HG02588 (cell line): ENCODE results near the gene YEATS4.

ENCODE experiments used
- ATAC-seq: cut with Tn5 transposase; IDR thresholded peaks from one replicate; pipeline ENCODE4 v1.9.1; 2021; ENCODE audit warnings: mild to moderate bottlenecking, moderate library complexity; ENCODE audit not compliant: unreplicated experiment

Gene YEATS4

DNA sequence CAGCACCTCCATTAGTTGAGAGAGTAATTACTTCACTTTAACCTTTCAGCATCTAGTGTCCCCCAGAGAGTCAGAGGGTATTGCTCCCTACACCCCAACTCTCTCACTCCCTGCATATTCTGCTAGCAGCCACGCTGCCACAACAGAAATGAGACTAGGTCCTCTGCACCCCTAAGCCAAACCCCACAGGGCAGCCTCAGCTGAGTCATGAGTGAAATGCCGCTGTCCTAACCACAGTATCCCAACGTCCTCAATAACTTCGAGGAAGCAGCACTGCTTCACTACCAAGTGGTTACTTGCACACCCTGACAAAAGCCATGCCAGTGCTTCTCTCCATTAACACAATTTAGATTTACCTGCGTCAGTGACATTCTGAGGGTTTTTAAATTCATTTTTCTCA lies 18.2 kb upstream of the YEATS4 start:
- ATAC-seq = no peak

DNA sequence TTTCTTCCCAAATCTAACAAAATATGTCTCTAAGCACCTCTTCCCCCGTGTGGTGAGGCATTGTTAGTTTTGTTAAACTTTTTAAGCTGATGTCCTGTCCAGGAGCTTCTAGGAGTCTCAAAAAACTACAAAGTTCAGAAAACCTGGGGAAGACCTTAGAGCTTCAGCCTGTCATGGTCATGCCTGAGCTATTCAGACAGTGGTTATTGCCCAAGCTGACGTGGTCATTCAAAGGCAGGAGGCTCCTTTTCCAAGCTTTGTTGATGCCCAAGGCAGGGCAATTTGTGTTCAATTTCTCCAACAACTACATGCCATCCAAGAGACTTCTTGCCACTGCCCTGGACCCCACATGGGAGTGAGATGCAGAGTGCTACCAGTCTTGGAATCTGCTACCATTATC lies 17.1 kb upstream of the YEATS4 start:
- no peak for ATAC-seq

DNA sequence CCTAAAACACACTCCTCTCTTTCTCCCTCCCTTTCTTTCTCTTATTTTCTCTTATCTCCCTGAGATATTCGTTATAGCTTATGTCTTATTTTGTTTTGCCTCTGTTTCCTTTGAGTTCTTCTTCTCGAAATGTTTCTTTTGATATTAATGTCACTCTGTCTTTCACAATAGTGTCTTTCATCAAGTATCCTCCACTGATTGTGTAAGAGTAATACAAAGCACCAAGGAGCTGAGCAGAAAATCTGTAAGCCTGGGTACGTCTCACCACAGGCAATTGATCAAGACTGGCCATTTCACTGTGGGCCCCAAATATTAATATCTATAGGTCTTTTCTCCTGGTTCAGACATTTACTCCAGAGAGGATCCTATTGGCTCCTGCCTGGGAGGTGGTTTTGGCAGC lies 16.2 kb upstream of the YEATS4 start:
- ATAC-seq = no peak

DNA sequence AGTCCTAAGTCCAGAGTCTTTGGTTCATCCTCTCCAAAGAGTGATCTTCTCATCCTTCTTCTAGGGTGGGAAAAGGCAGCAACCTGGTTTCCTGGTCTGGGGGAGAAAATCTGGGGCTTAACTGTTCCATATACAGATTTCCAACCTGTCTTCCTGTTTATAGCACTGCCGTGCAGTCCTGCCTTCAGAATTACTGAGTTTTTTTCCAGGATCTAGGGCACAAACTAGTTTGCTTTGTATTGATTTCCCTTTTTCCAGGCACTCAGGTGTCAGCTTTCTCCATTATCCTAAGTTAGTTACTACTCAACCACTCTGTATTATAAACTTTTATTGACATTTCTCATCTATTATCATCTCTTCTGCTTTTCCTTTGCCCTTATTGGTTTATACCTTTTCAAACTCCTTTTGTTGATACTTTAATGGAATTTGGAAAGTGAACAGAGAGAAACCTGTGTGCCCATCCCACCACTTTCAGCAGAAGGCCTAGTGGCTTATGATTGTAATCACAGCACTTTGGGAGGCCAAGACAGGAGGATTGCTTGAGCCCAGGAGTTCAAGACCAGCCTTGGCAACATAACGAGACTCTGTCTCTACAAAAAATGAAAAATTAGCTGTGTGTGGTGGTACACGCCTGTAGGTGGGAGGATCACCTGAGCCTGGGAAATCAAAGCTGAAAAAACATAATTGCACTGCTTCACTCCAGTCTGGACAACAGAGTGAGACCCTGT lies 15.5 kb upstream of the YEATS4 start:
- no peak for ATAC-seq

DNA sequence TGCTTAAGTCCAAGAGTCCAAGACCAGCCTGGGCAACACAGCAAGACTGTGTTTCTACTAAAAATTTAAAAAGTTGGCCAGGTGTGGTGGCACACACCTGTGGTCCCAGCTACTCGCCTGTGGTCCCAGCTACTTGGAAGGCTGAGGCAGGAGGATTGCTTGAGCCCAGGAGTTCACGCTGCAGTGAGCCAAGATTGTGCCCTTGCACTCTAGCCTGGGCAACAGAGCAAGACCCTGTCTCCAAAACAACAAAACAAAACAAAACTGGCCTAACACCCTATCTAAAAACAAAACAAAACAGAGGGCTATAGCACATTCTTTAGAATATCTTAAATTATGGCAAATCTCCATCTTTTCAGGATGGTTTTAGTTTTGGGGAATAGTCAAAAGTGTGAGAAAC lies 14.5 kb upstream of the YEATS4 start:
- ATAC-seq = no peak

DNA sequence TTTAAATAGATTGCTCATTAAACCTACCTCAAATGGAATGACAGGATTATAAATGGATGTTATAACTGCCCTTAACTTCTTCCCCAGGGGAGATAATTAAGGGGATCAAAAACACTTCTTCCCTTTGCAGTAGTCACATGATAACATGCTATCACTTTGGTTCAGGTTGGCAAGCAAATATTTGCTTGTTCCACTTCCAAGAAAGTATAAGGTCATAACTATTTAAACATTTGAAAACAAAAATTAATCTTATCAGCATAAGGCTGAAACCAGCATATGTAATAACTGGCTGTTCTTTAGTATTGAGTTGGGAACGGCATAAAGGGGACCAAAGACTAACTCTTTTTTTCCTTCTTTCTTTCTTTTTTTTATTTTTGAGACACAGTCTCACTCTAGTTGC lies 13.8 kb upstream of the YEATS4 start:
- ATAC-seq = no peak

DNA sequence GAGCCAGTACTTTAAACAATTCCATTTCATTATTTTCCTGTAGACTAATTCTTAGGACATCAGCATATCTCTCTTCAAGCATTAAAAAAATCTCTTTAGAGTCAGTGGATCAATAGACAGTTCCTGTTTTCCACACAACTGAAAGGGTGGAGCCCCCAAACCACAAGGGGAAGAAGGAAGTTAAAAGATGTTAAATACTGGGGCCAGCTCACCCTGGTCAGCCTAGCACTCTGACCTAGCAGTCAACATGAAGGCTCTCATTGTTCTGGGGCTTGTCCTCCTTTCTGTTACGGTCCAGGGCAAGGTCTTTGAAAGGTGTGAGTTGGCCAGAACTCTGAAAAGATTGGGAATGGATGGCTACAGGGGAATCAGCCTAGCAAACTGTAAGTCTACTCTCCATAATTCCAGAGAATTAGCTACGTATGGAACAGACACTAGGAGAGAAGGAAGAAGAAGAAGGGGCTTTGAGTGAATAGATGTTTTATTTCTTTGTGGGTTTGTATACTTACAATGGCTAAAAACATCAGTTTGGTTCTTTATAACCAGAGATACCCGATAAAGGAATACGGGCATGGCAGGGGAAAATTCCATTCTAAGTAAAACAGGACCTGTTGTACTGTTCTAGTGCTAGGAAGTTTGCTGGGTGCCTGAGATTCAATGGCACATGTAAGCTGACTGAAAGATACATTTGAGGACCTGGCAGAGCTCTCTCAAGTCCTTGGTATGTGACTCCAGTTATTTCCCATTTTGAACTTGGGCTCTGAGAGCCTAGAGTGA lies 11.2 kb upstream of the YEATS4 start, which contains the start of gene LYZ:
Gene LYZ (plus strand): TSS at position 220 of the 777 bp plus-strand sequence. CDS start 28 bp downstream, at position 248.
- ATAC-seq = no peak

DNA sequence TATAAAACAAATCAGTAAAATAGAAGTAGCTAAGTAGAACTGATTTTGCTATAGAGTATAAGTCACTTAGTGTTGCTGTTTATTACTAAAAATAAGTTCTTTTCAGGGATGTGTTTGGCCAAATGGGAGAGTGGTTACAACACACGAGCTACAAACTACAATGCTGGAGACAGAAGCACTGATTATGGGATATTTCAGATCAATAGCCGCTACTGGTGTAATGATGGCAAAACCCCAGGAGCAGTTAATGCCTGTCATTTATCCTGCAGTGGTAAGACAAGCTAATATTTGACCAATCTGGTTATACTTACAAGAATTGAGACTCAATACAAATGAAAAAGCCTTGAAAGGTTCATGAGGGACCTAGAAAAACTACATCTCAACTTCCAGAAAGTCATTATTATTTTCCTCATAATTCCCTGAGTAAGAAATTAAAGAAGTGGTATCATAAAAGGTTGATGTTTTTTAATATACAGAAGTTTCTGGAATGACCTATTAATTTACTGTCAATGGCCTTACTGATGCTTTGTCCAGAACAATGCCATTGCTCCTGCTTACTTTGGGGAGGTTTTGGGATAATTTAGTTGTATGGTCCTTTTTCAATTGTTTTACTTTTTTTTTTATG lies 9.4 kb upstream of the YEATS4 start:
- ATAC-seq = no peak

DNA sequence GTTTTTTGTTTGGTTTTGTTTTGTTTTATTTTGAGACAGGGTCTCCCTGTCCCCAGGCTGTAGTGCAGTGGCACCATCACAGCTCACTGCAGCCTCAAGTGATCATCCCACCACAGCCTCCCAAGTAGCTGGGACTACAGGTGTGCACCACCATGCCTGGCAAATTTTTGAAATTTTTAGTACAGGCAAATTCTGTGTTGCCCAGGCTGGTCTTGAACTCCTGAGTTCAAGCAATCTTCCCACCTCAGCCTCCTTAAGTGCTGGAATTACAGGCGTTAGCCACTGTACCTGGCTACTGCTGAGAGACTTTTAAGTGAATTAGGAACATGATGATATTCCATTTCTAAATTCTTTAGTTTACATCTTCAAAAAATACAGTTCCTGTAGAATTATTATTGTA lies 8.8 kb upstream of the YEATS4 start:
- ATAC-seq = no peak

DNA sequence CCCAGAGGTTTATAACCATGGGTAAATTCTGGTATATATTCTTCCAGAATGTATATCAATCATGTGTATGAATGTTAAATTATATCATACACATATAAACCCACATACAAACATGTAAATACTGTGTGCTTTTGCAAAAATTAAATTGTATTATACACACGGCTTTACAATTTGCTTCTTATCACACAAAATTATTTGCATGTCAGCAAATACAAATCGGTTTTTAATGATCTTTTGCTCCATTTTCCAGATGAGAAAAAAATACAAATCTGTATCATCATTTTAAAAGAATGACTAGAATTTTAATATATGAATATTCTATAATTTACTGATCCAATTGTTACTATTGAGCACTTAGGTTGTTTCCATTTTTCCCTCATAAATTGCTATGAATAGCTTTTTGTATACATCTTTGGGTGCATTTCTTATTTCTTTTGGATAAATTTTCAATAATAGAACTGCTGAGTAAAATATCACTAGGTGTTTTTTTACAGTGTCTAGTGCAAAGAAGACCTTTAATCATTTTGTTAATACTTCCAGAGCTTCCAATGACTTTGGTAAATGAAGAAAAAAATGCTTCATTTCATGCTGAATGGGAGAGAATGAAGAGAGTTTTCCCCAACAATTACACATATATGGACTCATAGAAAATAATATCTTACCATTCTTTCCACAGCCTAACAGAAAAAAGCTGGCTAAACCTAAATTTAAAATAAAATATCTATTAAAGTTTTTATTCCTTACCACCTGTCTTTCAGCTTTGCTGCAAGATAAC lies 7.9 kb upstream of the YEATS4 start:
- no peak for ATAC-seq

DNA sequence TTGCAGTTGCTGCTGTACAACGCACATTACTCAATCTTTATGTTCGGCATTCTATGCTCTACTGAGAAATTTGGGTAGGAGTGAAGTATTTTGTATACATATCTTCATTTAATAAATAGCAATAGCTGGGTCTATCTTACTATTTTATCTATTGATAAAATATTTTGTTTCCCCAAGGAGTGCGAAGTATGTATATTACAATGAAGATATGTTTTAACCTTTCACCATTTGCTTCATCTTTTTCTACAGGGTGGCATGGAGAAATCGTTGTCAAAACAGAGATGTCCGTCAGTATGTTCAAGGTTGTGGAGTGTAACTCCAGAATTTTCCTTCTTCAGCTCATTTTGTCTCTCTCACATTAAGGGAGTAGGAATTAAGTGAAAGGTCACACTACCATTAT lies 6.6 kb upstream of the YEATS4 start:
- ATAC-seq = no peak

DNA sequence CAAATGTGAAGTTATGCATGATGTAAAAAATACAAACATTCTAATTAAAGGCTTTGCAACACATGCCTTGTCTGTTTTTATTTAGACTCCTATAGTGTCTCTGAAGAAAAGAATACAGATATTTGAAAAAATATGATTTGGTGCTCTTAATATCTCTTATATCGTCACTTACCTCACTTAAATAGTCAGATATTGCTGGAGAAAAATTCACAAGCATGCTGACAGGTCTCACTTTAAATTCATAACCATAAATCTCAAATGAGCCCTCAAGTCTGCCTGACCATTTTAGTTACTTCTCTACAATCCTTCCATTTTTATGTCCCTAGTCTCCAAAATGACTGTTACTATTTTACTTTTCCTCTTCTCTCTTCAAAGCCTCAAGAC lies 5.4 kb upstream of the YEATS4 start:
- ATAC-seq = no peak

DNA sequence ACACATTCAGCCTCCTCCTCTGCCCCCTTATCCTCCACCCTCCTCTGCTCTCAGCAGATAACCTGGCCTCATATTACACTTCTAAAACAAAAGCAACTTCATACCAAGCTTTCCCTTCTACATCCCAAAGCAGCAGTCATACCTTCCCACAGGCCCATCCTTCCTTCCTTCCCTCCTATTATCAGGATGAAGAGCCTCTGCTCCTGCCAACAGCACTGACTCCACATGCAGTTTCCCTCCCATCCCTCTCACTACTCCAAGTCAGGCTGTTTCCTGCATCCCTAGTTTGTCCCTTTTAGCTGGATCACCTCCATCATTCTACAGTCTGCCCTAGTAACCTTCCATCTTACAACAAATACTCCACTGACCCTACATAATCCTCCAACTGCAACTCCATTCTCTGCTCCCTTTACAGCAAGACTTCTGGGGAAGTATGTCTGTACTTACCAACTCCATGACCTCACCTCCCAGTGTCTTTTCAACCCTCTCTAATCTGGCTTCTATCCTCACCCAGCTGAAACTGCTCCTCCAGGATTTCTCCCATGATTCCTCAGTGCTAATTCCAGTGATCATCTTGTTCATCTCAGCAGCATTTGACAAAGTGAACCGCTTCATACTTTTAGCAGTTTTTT lies 4.9 kb upstream of the YEATS4 start:
- ATAC-seq = no peak

DNA sequence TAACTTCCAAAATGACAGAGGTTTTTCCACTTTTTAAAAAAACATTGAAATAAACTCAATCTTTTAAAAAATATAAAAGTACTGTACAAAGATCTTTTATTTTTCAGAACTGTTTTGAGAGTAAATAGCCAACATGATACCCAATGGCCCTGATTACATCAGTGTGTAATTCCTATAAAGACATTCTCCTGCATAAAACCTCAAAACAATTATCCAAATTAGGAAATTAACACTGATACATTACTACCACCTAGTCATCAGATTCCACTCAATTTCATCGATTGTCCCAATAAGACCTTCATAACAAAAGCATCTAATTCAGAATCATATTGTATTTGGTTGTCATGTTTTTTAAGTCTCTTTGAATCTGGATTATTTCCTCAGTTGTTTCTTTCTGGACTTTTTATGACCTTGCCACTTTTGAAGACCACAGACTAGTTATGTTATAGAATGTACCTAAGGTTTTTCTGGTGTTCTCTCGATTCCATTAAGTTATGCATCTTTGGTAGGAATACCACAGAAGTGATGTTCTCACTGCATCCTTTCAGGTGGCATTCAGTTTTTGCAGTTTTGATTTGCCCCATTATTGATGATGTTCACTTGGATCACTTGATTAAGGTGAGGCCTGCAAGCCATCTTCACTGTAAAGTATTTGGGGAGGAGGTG lies 4.0 kb upstream of the YEATS4 start:
- no peak for ATAC-seq

DNA sequence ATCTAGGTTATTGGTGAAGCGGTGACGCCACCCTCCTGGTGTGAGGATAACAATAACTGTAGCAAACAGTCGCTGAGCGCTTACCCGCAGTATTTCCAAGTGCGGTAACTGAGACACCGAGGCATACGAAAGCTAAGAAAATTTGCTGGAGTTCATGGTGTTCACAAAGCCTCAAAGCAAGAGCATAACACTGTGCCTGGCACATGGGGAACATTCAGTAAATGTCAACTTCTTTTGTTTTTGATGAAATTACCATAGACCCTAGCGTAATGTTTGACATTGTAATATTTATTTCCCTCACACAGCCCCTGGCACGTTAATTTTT lies 767 bp downstream of the YEATS4 start:
- no peak for ATAC-seq

DNA sequence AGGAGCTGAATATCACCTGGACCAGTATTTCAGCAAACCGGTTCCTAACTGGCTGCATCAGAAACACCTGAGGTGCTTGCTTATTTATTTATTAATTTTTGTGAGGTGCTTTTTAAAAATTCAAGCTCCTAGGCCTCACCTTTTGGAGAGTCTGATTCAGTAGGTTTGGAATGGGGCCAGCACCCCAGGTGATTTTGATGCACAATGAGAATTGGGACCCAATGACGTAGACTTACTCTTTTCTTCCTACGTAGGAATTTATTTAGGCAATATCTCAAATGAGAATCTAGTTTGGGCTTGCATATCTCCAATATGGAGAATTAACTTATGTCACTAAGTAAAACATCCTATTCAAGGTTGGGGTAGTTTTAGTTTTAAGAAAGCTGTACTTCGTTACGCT lies 7.3 kb downstream of the YEATS4 start:
- ATAC-seq = no peak

DNA sequence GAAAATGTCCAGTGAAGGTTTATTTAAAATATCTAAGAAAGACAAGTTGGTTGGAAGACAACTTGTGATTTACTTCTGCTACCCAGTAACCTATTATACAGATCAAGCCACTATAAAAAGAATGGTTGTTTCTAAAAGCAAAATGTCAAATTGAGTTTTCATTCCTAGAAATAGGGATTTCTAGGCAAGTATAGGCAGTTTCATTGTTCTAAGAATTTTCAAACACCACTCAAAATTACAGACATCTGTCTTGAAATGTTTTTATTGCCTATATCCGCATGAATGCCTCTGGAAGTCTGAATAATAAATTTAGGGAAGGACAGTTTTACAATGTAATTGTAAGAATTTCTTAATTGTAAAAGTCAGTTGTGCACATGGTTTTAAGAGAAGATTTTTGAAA lies 8.6 kb downstream of the YEATS4 start:
- no peak for ATAC-seq

DNA sequence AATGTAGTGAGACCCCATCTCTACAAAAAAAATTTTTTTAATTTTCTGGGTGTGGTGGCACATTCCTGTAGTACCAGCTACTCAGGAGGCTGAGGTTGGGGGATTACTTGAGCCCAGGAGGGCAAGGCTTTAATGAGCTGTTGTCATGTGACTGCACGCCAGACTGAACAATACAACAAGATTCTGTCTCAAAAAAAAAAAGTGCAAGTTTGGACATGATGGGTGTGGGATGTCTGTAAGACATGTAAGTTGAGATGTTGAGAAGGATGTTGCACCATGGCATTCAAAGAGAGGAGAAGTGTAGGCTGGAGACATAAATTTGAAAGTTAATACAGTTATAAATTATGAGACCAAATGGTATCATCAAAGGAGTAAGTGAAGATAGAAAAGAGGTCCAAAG lies 23.5 kb downstream of the YEATS4 start:
- ATAC-seq = no peak

DNA sequence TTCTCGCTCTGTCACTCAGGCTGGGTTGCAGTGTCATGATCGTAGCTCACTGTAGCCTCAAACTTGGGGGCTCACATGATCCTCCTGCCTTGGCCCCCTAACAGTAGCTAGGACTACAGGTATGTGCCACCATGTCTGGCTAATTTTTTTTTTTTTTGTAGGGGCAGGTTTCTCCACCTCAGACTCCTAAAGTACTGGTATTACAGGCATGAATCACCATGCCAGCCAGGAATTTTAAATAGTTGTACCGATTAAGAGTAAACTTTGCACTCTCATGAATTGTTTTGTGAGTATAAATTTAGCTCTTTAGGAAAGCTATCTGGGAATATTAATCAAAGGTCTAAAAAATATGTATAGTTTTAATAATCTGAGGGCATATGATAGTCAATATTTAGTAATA lies 25.5 kb downstream of the YEATS4 start:
- no peak for ATAC-seq

DNA sequence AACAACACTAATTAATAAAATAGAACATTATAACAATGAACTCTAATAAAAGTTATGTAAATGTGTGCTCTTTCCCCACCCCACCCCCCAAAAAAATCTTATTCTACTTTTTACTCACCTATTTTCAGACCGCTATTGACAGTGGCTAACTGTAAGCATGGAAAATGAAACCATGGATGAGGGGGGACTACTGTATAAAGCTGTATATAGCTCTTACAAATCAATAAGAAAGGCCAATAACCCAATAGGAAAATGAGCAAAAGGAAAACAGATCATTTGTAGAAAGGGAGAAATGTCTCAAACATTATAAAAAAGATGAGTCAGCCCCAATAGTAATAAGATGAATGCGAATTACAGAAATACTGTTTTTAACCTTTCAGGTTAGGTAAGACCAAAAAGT lies 27.4 kb downstream of the YEATS4 start:
- no peak for ATAC-seq

DNA sequence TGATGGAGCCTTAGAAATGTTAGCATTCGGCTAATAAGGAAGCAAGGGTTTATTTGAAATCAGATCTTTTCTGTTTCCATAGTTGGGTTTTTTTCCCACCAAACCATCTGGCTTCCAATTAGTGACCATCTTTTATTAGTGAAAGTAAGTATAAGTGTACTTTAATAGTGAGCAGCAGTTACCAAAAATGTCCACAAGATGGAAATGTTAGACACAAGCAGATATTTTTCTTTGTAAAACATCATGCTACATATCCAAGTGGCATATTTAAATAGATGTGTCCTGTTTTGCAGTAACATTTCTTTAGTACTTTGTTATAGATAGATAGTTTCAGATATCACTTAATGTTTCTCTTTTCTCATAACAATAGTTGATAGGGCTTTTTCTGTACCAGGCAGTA lies 28.8 kb downstream of the YEATS4 start:
- no peak for ATAC-seq
